HG02973 (cell line): Measurements from ENCODE around the gene GRID1.

Experiments
- ATAC-seq: cut with Tn5 transposase; IDR thresholded peaks from one replicate; pipeline ENCODE4 v1.9.1; 2021; ENCODE audit warnings: moderate library complexity; ENCODE audit not compliant: unreplicated experiment

The GRID1 gene

DNA sequence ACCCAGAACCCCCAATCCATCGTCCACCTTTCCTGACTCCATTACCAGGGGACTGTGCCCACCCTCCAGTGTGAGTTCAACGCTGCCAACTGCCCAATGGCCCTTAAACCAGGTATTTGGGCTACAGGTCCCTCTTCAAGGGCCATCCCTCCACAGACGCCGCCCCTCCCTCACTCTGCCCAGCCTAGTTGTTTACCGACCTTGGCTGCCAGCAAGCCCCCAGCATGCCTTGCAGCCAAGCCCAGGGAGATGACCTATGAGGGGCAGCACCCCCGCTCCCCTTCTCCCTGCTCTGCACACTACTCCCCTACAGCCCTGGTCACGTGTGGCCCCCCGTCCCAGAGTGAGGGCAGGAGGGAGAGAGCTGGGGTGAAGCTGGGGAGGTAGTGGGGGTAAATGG lies 147.3 kb downstream of the GRID1 start:
- no peak for ATAC-seq

DNA sequence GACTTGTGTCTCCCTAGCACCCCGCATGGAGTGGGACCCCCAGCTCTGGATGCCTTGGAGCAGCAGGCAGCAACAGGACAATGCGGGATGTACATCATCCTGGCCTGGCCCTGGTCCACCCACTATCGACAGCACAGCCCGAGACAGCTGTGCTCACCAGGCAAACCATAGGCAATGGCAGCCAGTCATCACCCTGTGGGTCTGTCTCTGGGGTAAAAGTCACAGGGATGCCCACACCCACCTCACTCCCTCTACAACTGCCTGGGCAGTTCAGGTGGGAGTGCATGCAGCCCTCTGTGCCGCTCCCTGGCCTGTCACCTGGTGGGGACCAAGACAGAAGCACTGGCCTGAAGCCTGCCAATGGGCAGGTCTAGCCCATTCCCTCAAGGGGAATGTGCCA lies 147.8 kb downstream of the GRID1 start:
- ATAC-seq = no peak

DNA sequence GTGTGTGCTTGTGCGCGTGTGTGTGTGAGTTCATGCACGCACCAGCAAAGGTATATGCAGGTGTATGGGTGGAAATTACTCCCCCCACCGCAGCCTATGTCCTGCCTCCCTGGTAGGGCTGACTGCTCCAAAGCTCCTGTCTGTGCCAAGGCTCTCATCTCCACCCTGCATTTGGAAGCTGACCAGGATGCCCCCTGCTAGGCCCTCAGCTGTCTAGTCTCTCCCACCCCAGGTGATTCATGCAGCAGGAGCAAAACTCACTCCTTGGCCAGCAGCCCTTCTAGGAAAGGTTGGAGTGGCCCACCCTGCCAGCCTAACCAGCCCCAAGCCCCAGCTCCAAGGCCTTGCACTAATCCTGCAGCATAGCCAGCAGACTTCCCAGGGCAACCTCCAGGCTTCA lies 148.4 kb downstream of the GRID1 start:
- no peak for ATAC-seq

DNA sequence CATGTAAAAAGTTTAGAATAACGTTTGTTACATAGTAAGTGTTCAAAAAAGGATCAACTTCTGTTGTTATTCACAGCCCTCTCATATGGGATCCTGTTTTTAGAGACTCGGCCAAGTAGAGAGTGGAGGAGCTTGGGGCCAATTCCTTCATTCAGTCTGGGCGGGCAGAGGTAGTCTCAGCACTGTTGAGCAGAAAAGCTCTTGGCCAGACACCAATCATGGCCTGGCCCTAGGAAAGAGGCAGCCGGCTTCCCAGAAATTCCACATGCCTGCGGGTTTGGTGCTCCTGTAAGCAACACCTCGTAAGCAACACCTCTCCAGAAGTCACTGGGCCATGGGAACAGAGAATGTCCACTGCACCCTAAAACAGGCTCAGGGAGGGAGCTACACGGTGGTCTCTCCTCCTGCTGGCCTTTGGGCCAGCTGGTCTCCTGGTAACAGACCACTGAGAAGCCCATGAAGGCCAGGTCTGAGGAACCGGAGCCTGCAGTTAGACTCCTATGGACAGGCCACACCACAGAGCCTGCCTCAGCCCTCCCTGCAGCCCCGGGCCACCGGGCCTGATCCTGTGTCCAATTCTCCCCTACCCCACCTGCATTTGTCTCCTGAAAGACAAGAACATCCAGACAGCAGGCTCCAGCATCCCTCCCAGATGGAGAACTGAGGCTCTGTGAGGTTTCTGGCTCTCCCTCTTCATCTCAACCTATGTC lies 149.1 kb downstream of the GRID1 start:
- ATAC-seq = no peak

GRCh38 chr10:86216886-86217285 lies 149.7 kb downstream of the GRID1 start:
- no peak for ATAC-seq

GRCh38 chr10:86215712-86216111 lies 150.9 kb downstream of the GRID1 start:
- ATAC-seq = no peak

DNA sequence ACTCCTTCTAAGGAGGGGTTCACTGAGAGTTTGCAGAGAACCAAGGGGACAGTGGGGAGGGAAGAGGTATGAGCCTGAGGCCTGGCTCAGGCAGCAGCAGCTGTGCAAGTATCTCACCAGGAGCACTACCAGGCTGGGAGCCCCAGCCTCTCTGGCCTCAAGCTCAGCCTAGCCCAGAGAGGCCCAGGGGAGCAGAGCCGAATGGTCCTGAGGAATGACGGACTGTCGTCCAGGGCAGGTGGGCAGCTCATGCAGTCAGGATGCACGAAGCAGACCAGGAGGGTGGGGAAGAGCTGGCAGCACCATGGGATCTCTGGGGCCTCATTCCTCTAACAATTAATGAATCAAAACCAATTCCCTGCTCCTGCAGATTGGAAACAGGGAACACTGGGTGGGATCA lies 151.5 kb downstream of the GRID1 start:
- ATAC-seq = no peak

GRCh38 chr10:86213148-86213547 lies 153.4 kb downstream of the GRID1 start:
- ATAC-seq = no peak

GRCh38 chr10:86212391-86212700 lies 154.2 kb downstream of the GRID1 start:
- ATAC-seq = no peak

GRCh38 chr10:86211691-86212390 lies 154.8 kb downstream of the GRID1 start:
- ATAC-seq = no peak

GRCh38 chr10:86210416-86210815 lies 156.2 kb downstream of the GRID1 start:
- no peak for ATAC-seq

- ATAC-seq = no peak
Measured at GRCh38 chr10:86209726-86210125, 156.9 kb downstream of the GRID1 start.

DNA sequence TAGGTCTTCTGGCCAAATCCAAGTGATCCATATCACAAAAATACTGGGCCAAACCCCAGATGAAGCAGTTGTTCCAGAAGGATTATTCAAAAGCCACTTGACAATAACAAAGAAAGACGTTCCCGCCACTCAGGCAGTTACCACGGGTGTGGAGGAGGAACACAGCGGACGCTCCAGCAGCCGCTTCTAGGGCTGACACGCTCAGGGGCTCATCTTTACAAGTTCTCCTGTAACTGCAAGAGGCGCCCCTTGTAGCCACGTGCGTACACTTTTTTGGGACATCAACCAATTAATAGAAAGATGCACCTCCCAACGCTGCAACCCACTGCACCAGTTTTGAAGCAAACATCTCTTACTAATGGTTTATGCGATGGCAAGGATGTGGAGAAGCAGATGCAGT lies 159.4 kb downstream of the GRID1 start:
- ATAC-seq = no peak

GRCh38 chr10:86206240-86206579 lies 160.4 kb downstream of the GRID1 start:
- no peak for ATAC-seq

DNA sequence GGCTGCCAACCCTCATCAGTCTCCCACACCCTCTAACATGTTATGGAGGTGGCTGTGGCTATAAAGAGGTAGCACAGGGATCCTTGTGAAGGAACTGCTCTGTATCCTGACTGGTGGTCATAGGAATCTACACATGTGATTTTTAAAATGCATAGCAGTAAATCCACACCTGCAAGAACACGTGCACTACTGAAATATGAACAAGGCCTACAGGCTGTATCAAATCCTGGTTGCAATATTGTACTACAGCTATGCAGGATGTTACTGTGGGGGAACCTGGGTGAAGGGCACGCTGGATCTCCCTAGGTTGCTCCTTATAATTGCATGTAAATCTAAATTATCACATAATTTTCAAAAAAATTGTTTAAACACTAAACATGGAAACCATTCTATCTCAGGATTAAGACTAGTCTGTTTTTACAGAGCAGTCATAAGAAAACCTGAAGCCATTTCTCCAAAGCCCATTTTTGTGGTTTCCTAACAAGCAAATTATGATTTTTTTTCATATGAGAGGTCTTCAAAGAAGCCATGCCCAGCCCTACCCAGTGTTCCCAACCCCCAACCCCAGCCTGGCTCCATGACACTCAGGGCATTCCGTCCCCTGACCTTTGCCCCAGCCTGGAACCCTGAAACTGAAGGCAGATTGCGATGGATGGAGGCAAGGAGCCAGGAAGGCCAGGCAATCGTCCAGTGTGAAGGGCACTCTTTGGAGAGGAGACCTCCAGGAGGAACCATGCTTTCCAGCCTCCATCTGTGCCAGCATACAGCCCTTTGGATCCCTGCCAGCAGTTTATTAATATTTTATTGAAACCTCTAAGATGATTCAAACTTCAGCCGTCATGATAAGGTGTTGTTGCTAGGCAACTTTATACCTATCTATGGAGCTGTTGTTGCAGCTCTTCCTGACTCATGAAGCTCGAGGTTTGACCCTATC lies 161.0 kb downstream of the GRID1 start:
- no peak for ATAC-seq

DNA sequence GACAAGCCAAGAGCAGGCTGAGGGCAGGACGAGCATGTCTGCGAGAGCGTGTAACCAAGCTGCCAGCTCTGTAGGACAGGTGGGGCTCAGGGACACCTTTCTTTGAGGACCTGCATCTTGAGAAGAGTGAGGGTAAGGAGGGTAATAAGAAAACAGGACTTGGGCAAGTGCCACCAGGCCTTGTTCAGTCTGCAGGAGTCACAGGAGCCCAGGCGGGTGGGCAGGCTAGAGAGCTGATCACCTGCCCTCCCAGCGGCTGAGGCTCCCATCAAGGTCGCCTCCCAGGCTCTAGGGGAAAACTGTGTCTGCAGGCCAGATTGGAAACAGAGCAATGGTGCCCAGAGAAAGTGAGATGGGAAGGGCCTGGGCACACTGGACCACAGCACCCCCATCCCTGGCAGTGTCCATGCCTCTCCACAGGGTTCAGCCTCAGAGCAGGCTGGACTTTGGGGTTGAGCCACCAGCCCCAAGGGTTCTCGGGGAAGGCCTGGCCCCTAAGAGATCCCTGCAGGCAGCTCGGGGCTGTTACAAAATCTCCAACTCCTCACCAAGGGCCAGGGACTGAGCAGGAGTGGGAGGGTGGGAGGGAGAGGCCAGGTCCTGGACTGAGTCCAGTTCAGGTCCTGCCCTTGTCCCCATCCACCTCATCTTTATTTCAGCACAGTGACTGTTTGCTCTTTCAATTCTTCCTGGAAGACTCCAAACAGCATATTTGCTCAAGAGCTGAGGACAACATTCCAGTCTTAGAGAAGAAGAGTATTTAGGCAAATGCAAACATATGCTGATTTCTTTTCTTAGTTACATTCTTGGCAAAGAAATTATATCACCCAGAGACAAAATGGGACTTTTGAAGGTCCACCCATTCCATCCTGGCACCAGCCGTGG lies 161.9 kb downstream of the GRID1 start:
- no peak for ATAC-seq

DNA sequence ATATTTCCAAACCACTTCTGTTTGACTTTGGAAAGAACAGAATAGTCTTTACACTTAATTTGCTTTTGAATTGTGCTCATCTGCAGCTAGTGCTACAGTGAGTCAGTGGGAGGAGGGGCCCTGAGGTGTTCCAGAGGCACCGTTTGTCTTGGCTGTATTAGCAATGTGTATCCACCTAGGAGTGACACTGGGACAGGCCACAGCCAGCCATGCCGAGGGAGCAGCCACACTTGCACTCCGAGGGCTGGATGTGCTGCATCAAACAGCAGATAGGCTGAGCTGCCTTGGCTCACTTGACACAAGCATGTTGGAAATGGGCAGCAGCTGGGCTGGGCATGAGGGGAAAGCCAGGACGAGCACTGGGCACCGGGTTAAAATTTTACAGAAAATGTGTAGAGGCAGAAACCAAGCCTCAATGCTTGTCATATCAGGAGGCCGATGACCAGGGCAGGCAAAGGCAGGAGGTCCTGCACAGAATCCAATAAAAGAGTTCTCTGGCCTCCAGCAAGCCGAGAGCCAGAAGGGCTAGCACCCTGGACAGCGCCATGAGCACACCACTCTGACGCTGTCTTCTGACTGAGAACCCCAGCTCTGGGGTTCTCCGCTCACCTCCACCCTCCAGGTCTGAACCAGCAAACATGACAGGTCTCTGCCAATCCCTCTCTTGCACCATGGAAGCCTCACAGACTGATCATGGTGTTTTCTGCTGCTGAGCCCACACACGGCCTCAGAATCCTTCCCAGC lies 163.3 kb downstream of the GRID1 start:
- no peak for ATAC-seq

DNA sequence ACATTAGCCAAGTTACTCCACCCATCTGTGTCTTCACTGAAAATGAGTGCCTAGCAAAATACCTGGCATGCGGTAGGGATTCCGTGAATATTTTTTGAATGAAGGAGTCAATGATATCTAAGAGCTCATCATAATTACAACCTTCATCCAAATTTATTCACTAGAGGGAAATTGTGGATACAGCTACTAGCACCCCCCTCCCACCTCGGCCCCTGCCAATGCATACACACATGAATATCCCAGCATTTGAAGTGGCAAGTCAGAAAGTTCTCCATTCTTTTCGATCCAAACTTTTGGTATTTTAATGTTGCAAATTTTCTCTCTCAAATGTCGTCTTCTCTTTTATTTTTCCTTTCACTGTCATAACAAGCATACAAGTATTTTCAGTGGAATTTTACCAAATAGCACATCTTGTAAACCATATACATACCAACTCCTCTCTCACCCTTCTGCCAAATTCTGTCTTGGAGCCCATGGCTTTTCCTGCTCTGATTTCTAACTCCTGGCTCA lies 164.3 kb downstream of the GRID1 start:
- ATAC-seq = no peak

- ATAC-seq = no peak
Measured at GRCh38 chr10:86200867-86201266, 165.7 kb downstream of the GRID1 start.

- ATAC-seq = no peak
Measured at GRCh38 chr10:86200269-86200668, 166.3 kb downstream of the GRID1 start.
